ENCODE data around the gene PAX4.

The PAX4 gene

GRCh38 chr7:127609297-127609696, 8.6 kb downstream of the PAX4 start:
- WGBS (ENCODE audit: extremely low coverage, insufficient coverage, low lambda C conversion rate) = no CpG with 5 or more reads among the region's 6 CpGs

DNA sequence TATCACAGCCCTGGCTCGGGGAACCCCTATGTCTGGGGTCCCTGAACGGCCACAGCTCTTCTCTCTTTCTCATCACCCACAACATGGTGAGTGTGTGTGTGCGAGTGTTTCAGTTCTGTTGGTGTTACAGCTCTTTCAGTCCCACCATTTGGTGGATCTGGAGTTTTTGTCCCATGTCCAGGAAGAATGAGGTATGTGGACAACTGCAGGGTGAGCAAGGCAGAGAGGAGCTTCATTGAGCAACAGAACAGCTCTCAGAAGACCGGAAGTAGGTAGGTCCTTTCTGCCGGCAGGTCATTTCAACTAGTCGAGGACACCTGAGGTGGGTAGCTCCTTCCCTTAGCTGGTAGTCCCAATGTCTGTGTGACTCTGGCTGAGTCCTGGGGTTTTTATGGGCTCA, 9.5 kb downstream of the PAX4 start:
- no peak overlapping the region for H2AK5ac ChIP-seq (ENCODE audit: low read length)
- no peak overlapping the region for H2BK120ac ChIP-seq (ENCODE audit: low read depth, low read length)
- H3K27ac ChIP-seq (ENCODE audit: low read depth, low read length) = no peak overlapping the region
- no peak overlapping the region for H4K5ac ChIP-seq (ENCODE audit: low read length)
- no peak overlapping the region for H3K18ac ChIP-seq (ENCODE audit: low read length)
- no peak overlapping the region for H3K4me2 ChIP-seq (ENCODE audit: low read length)
- no peaks in the 10 kb centered on the region for H3K27me3 ChIP-seq (ENCODE audit: insufficient read depth, low read length, poor library complexity)
- no peaks in the 10 kb centered on the region for H3K4me1 ChIP-seq (ENCODE audit: control insufficient read depth, low read depth, low read length)
- H3K79me1 ChIP-seq (ENCODE audit: low read length) = no peaks in the 10 kb centered on the region
- no peak overlapping the region for H3K4me3 ChIP-seq (ENCODE audit: low read length)
- WGBS (ENCODE audit: extremely low coverage, insufficient coverage, low lambda C conversion rate) = no CpG with 5 or more reads among the region's 6 CpGs
- H3K23ac ChIP-seq (ENCODE audit: low read length) = no peak overlapping the region
- no peak overlapping the region for H3K4ac ChIP-seq (ENCODE audit: low read depth, low read length)
- H2BK5ac ChIP-seq (ENCODE audit: low read length) = no peak overlapping the region
- H3K79me2 ChIP-seq (ENCODE audit: control insufficient read depth, insufficient read depth, low read length) = no peaks in the 10 kb centered on the region
- no peaks in the 10 kb centered on the region for H3K36me3 ChIP-seq (ENCODE audit: control insufficient read depth, insufficient read depth, low read length)
- H3K56ac ChIP-seq (ENCODE audit: low read length) = no peak overlapping the region
- DNase-seq = no peak
- H2BK15ac ChIP-seq (replicated peaks; ENCODE audit: low read depth) = no peak overlapping the region
- H4K8ac ChIP-seq (ENCODE audit: low read depth, low read length) = no peak overlapping the region
- no peak overlapping the region for H3K9ac ChIP-seq (ENCODE audit: low read length)

More at GRCh38 chr7:127609297-127609696, 8.6 kb downstream of the PAX4 start:
- H3K27ac ChIP-seq (ENCODE audit: low read depth, low read length) = no peak overlapping the region
- no peak overlapping the region for H3K4me3 ChIP-seq (ENCODE audit: low read length)
- H4K5ac ChIP-seq (ENCODE audit: low read length) = no peak overlapping the region
- H2AK5ac ChIP-seq (ENCODE audit: low read length) = no peak overlapping the region
- no peaks in the 10 kb centered on the region for H3K79me1 ChIP-seq (ENCODE audit: low read length)
- H3K23ac ChIP-seq (ENCODE audit: low read length) = no peak overlapping the region
- H3K79me2 ChIP-seq (ENCODE audit: control insufficient read depth, insufficient read depth, low read length) = no peaks in the 10 kb centered on the region
- no peak overlapping the region for H3K4me2 ChIP-seq (ENCODE audit: low read length)
- H2BK120ac ChIP-seq (ENCODE audit: low read depth, low read length) = no peak overlapping the region
- H4K8ac ChIP-seq (ENCODE audit: low read depth, low read length) = no peak overlapping the region
- DNase-seq = no peak
- no peak overlapping the region for H3K9ac ChIP-seq (ENCODE audit: low read length)
- no peak overlapping the region for H3K56ac ChIP-seq (ENCODE audit: low read length)
- H3K18ac ChIP-seq (ENCODE audit: low read length) = no peak overlapping the region
- no peaks in the 10 kb centered on the region for H3K27me3 ChIP-seq (ENCODE audit: insufficient read depth, low read length, poor library complexity)
- no peak overlapping the region for H2BK5ac ChIP-seq (ENCODE audit: low read length)
- H3K4ac ChIP-seq (ENCODE audit: low read depth, low read length) = no peak overlapping the region
- H2BK15ac ChIP-seq (replicated peaks; ENCODE audit: low read depth) = no peak overlapping the region
- H3K36me3 ChIP-seq (ENCODE audit: control insufficient read depth, insufficient read depth, low read length) = no peaks in the 10 kb centered on the region
- no peaks in the 10 kb centered on the region for H3K4me1 ChIP-seq (ENCODE audit: control insufficient read depth, low read depth, low read length)

GRCh38 chr7:127600885-127601284, 17.1 kb downstream of the PAX4 start:
- Histone ChIP-seq H3K4me3 (ENCODE audit: low read length) (no peak overlapping the region), H3K4ac (ENCODE audit: low read depth, low read length) (no peak overlapping the region), H3K4me2 (ENCODE audit: low read length) (no peak overlapping the region), H3K4me1 (ENCODE audit: control insufficient read depth, low read depth, low read length) (no peaks in the 10 kb centered on the region), H3K36me3 (ENCODE audit: control insufficient read depth, insufficient read depth, low read length) (no peaks in the 10 kb centered on the region), H4K5ac (ENCODE audit: low read length) (no peak overlapping the region), H3K27ac (ENCODE audit: low read depth, low read length) (no peak overlapping the region), H3K23ac (ENCODE audit: low read length) (no peak overlapping the region), H3K56ac (ENCODE audit: low read length) (no peak overlapping the region), H3K9ac (ENCODE audit: low read length) (no peak overlapping the region), H2BK5ac (ENCODE audit: low read length) (no peak overlapping the region), H4K8ac (ENCODE audit: low read depth, low read length) (no peak overlapping the region), H2BK120ac (ENCODE audit: low read depth, low read length) (no peak overlapping the region), H3K18ac (ENCODE audit: low read length) (no peak overlapping the region), H2BK15ac (replicated peaks; ENCODE audit: low read depth) (no peak overlapping the region), H3K79me1 (ENCODE audit: low read length) (no peaks in the 10 kb centered on the region), H3K27me3 (ENCODE audit: insufficient read depth, low read length, poor library complexity) (no peaks in the 10 kb centered on the region), H3K79me2 (ENCODE audit: control insufficient read depth, insufficient read depth, low read length) (no peaks in the 10 kb centered on the region), H2AK5ac (ENCODE audit: low read length) (no peak overlapping the region)
- WGBS (ENCODE audit: extremely low coverage, insufficient coverage, low lambda C conversion rate) = no CpG with 5 or more reads among the region's 3 CpGs
- no peak for DNase-seq

GRCh38 chr7:127598318-127598717, 19.6 kb downstream of the PAX4 start:
- H3K36me3 ChIP-seq (ENCODE audit: control insufficient read depth, insufficient read depth, low read length) = no peaks in the 10 kb centered on the region
- H3K4me1 ChIP-seq (ENCODE audit: control insufficient read depth, low read depth, low read length) = no peaks in the 10 kb centered on the region
- H3K79me2 ChIP-seq (ENCODE audit: control insufficient read depth, insufficient read depth, low read length) = no peaks in the 10 kb centered on the region
- no peak overlapping the region for H3K4me3 ChIP-seq (ENCODE audit: low read length)
- no peak overlapping the region for H2BK120ac ChIP-seq (ENCODE audit: low read depth, low read length)
- no peak overlapping the region for H3K56ac ChIP-seq (ENCODE audit: low read length)
- WGBS (ENCODE audit: extremely low coverage, insufficient coverage, low lambda C conversion rate) = no CpG with 5 or more reads among the region's 6 CpGs
- H3K4ac ChIP-seq (ENCODE audit: low read depth, low read length) = no peak overlapping the region
- no peak overlapping the region for H3K18ac ChIP-seq (ENCODE audit: low read length)
- H3K9ac ChIP-seq (ENCODE audit: low read length) = no peak overlapping the region
- H3K79me1 ChIP-seq (ENCODE audit: low read length) = no peaks in the 10 kb centered on the region
- no peak overlapping the region for H2BK5ac ChIP-seq (ENCODE audit: low read length)
- H2AK5ac ChIP-seq (ENCODE audit: low read length) = no peak overlapping the region
- H3K4me2 ChIP-seq (ENCODE audit: low read length) = no peak overlapping the region
- H4K5ac ChIP-seq (ENCODE audit: low read length) = no peak overlapping the region
- no peak overlapping the region for H3K27ac ChIP-seq (ENCODE audit: low read depth, low read length)
- peak; percentile 88 for DNase-seq
- no peak overlapping the region for H4K8ac ChIP-seq (ENCODE audit: low read depth, low read length)
- no peak overlapping the region for H2BK15ac ChIP-seq (replicated peaks; ENCODE audit: low read depth)
- no peak overlapping the region for H3K23ac ChIP-seq (ENCODE audit: low read length)
- no peaks in the 10 kb centered on the region for H3K27me3 ChIP-seq (ENCODE audit: insufficient read depth, low read length, poor library complexity)

GRCh38 chr7:127595737-127596136, 22.2 kb downstream of the PAX4 start:
- no peaks in the 10 kb centered on the region for H3K27me3 ChIP-seq (ENCODE audit: insufficient read depth, low read length, poor library complexity)

GRCh38 chr7:127594490-127594889, 23.5 kb downstream of the PAX4 start:
- H3K4me1 ChIP-seq (ENCODE audit: control insufficient read depth, low read depth, low read length) = no peaks in the 10 kb centered on the region
- H3K79me2 ChIP-seq (ENCODE audit: control insufficient read depth, insufficient read depth, low read length) = no peaks in the 10 kb centered on the region
- whole genome bisulfite sequencing (ENCODE audit: extremely low coverage, insufficient coverage, low lambda C conversion rate) = no CpG with 5 or more reads among the region's 1 CpG
- H3K27ac ChIP-seq (ENCODE audit: low read depth, low read length) = no peak overlapping the region
- H3K4ac ChIP-seq (ENCODE audit: low read depth, low read length) = no peak overlapping the region
- no peak overlapping the region for H3K9ac ChIP-seq (ENCODE audit: low read length)
- no peak overlapping the region for H3K4me3 ChIP-seq (ENCODE audit: low read length)
- H3K4me2 ChIP-seq (ENCODE audit: low read length) = no peak overlapping the region
- no peak overlapping the region for H2BK120ac ChIP-seq (ENCODE audit: low read depth, low read length)
- peaks cover 9% of the 10 kb centered on the region for H3K36me3 ChIP-seq (ENCODE audit: control insufficient read depth, insufficient read depth, low read length)
- no peak for DNase-seq
- no peak overlapping the region for H2BK15ac ChIP-seq (replicated peaks; ENCODE audit: low read depth)
- no peak overlapping the region for H3K18ac ChIP-seq (ENCODE audit: low read length)
- no peak overlapping the region for H3K23ac ChIP-seq (ENCODE audit: low read length)
- H2BK5ac ChIP-seq (ENCODE audit: low read length) = no peak overlapping the region
- no peak overlapping the region for H4K5ac ChIP-seq (ENCODE audit: low read length)
- no peak overlapping the region for H4K8ac ChIP-seq (ENCODE audit: low read depth, low read length)
- no peak overlapping the region for H2AK5ac ChIP-seq (ENCODE audit: low read length)
- H3K79me1 ChIP-seq (ENCODE audit: low read length) = no peaks in the 10 kb centered on the region
- H3K56ac ChIP-seq (ENCODE audit: low read length) = no peak overlapping the region
- H3K27me3 ChIP-seq (ENCODE audit: insufficient read depth, low read length, poor library complexity) = no peaks in the 10 kb centered on the region

More at GRCh38 chr7:127595737-127596136, 22.2 kb downstream of the PAX4 start:
- Histone ChIP-seq H3K23ac (ENCODE audit: low read length) (no peak overlapping the region), H2AK5ac (ENCODE audit: low read length) (no peak overlapping the region), H3K4me2 (ENCODE audit: low read length) (no peak overlapping the region), H4K5ac (ENCODE audit: low read length) (no peak overlapping the region), H3K27ac (ENCODE audit: low read depth, low read length) (no peak overlapping the region), H2BK5ac (ENCODE audit: low read length) (no peak overlapping the region), H3K9ac (ENCODE audit: low read length) (no peak overlapping the region), H3K4me3 (ENCODE audit: low read length) (no peak overlapping the region), H2BK15ac (replicated peaks; ENCODE audit: low read depth) (no peak overlapping the region), H2BK120ac (ENCODE audit: low read depth, low read length) (no peak overlapping the region), H3K79me2 (ENCODE audit: control insufficient read depth, insufficient read depth, low read length) (no peaks in the 10 kb centered on the region), H3K4me1 (ENCODE audit: control insufficient read depth, low read depth, low read length) (no peaks in the 10 kb centered on the region), H3K4ac (ENCODE audit: low read depth, low read length) (no peak overlapping the region), H3K18ac (ENCODE audit: low read length) (no peak overlapping the region), H3K56ac (ENCODE audit: low read length) (no peak overlapping the region), H3K36me3 (ENCODE audit: control insufficient read depth, insufficient read depth, low read length) (peaks cover 7% of the 10 kb centered on the region), H3K79me1 (ENCODE audit: low read length) (no peaks in the 10 kb centered on the region), H4K8ac (ENCODE audit: low read depth, low read length) (no peak overlapping the region)
- no CpG with 5 or more reads among the region's 5 CpGs for WGBS (ENCODE audit: extremely low coverage, insufficient coverage, low lambda C conversion rate)
- no peak for DNase-seq

Data from mesendoderm (in vitro differentiated cells).